Thymus (tissue), 11 donors: Measurements from ENCODE around the gene MAP3K4. TPM values are rescaled to one million over a fixed set of nuclear protein-coding genes. Genes with fewer than 3 reads are reported as not detected.

Experiments
- DNase-seq, 9 donors: peaks; one replicate each; pipeline ENCODE4 v3.0.0-alpha.2; 2013; ENCODE audit warnings: low spot score in 9 of 9, low read depth in 6 of 9, missing footprints in 1 of 9
- H3K27ac ChIP-seq, 2 donors: one replicate each; pipeline ENCODE4 v1.5.1; 2013; ENCODE audit warnings: control low read depth in 1 of 2, low read depth in 1 of 2, low read length in 1 of 2, mild to moderate bottlenecking in 1 of 2, moderate library complexity in 1 of 2
- H3K27me3 ChIP-seq, 2 donors: one replicate each; pipeline ENCODE4 v1.5.1; 2013; ENCODE audit warnings: low read length in 1 of 2; ENCODE audit not compliant: control insufficient read depth in 2 of 2, insufficient read depth in 1 of 2
- H3K36me3 ChIP-seq, 2 donors: one replicate each; pipeline ENCODE4 v1.5.1; 2013; ENCODE audit warnings: low read length in 1 of 2, mild to moderate bottlenecking in 1 of 2, moderate library complexity in 1 of 2; ENCODE audit not compliant: control insufficient read depth in 2 of 2, insufficient read depth in 2 of 2
- H3K4me1 ChIP-seq, 2 donors: one replicate each; pipeline ENCODE4 v1.5.1; 2013; ENCODE audit warnings: low read length in 2 of 2; ENCODE audit not compliant: control insufficient read depth in 2 of 2, insufficient read depth in 2 of 2
- H3K4me3 ChIP-seq, 2 donors: one replicate each; pipeline ENCODE4 v1.5.1; 2013; ENCODE audit warnings: low read length in 2 of 2, control low read depth in 1 of 2, mild to moderate bottlenecking in 1 of 2
- H3K9me3 ChIP-seq, 2 donors: one replicate each; pipeline ENCODE4 v1.5.1; 2013; ENCODE audit warnings: low read length in 1 of 2, mild to moderate bottlenecking in 1 of 2; ENCODE audit not compliant: control insufficient read depth in 2 of 2, insufficient read depth in 1 of 2
- WGBS: extraction: QIAGEN DNeasy Blood & Tissue Kit; methylation state at CpG from one replicate; pipeline ENCODE4 v1.1.7; 2013; 5-methylcytosine and 5-hydroxymethylcytosine counted together
- polyA plus RNA-seq: library from polyadenylated mRNA; stranded (reverse); fragments of 200-250 nt; gene quantifications from one replicate; pipeline ENCODE4 v1.2.3, GENCODE V29; 2013
- total RNA-seq: library from RNA; stranded (reverse); fragments of 120-200 nt; gene quantifications from one replicate; pipeline ENCODE4 v1.2.4, GENCODE V29; 2013
- donor health status: healthy.

Gene MAP3K4
- total and polyA plus RNA-seq, 2 donors = 25.1 to 26.7 TPM

- H3K36me3 ChIP-seq = no peaks in the 10 kb centered on the region
- H3K9me3 ChIP-seq = no peaks in the 10 kb centered on the region
- 73% methylated on average over 11 of the region's 11 CpGs for WGBS
- no peak overlapping the region for H3K4me3 ChIP-seq
- DNase-seq = no peak
- H3K27ac ChIP-seq = no peak overlapping the region
- no peaks in the 10 kb centered on the region for H3K4me1 ChIP-seq
- peaks cover 0 to 3% of the 10 kb centered on the region in 2 donors for H3K27me3 ChIP-seq
Measured at GRCh38 chr6:160952633-160953281, 38.8 kb upstream of the MAP3K4 start.

- WGBS = 89% methylated on average over 13 of the region's 13 CpGs
- no peak overlapping the region for H3K27ac ChIP-seq
- DNase-seq = no peak
Measured at GRCh38 chr6:160955508-160956295, 35.9 kb upstream of the MAP3K4 start.

GRCh38 chr6:160956300-160957035 lies 35.1 kb upstream of the MAP3K4 start:
- Histone ChIP-seq H3K36me3 (no peaks in the 10 kb centered on the region), H3K27ac (no peak overlapping the region), H3K27me3 (no peaks in the 10 kb centered on the region), H3K4me3 (no peak overlapping the region), H3K4me1 (no peaks in the 10 kb centered on the region), H3K9me3 (no peaks in the 10 kb centered on the region)
- DNase-seq = no peak
- WGBS = 87% methylated on average over 8 of the region's 8 CpGs

More at GRCh38 chr6:160955508-160956295, 35.9 kb upstream of the MAP3K4 start:
- Histone ChIP-seq H3K9me3 (no peaks in the 10 kb centered on the region), H3K4me3 (no peak overlapping the region), H3K36me3 (no peaks in the 10 kb centered on the region), H3K27me3 (peaks cover 0 to 3% of the 10 kb centered on the region in 2 donors), H3K4me1 (no peaks in the 10 kb centered on the region)

- no peaks in the 10 kb centered on the region for H3K36me3 ChIP-seq
- DNase-seq = no peak
- WGBS = 92% methylated on average over 7 of the region's 7 CpGs
- no peaks in the 10 kb centered on the region for H3K4me1 ChIP-seq
- H3K27ac ChIP-seq = no peak overlapping the region
- H3K27me3 ChIP-seq = no peaks in the 10 kb centered on the region
- H3K4me3 ChIP-seq = no peak overlapping the region
- H3K9me3 ChIP-seq = no peaks in the 10 kb centered on the region
Measured at GRCh38 chr6:160959726-160960435, 31.7 kb upstream of the MAP3K4 start.

GRCh38 chr6:160960839-160961238 lies 30.7 kb upstream of the MAP3K4 start:
- H3K4me1 ChIP-seq = no peaks in the 10 kb centered on the region
- no peak overlapping the region for H3K27ac ChIP-seq
- WGBS = 86% methylated on average over 3 of the region's 3 CpGs
- no peak overlapping the region for H3K4me3 ChIP-seq
- H3K9me3 ChIP-seq = no peaks in the 10 kb centered on the region
- no peaks in the 10 kb centered on the region for H3K36me3 ChIP-seq
- H3K27me3 ChIP-seq = no peaks in the 10 kb centered on the region
- DNase-seq = no peak

- Histone ChIP-seq H3K27me3 (no peaks in the 10 kb centered on the region), H3K9me3 (no peaks in the 10 kb centered on the region), H3K27ac (no peak overlapping the region), H3K36me3 (no peaks in the 10 kb centered on the region), H3K4me3 (no peak overlapping the region), H3K4me1 (no peaks in the 10 kb centered on the region)
- DNase-seq = no peak
- 92% methylated on average over 15 of the region's 15 CpGs for WGBS
Measured at GRCh38 chr6:160962835-160963623, 28.5 kb upstream of the MAP3K4 start.

- no peak for DNase-seq
- no peaks in the 10 kb centered on the region for H3K4me1 ChIP-seq
- no peaks in the 10 kb centered on the region for H3K36me3 ChIP-seq
Measured at GRCh38 chr6:160963651-160964050, 27.9 kb upstream of the MAP3K4 start.

GRCh38 chr6:160965893-160966292 lies 25.7 kb upstream of the MAP3K4 start:
- Histone ChIP-seq H3K27me3 (no peaks in the 10 kb centered on the region), H3K4me3 (no peak overlapping the region), H3K9me3 (no peaks in the 10 kb centered on the region), H3K27ac (no peak overlapping the region), H3K4me1 (no peaks in the 10 kb centered on the region), H3K36me3 (no peaks in the 10 kb centered on the region)
- no peak for DNase-seq
- 83% methylated on average over 5 of the region's 5 CpGs for WGBS

More at GRCh38 chr6:160963651-160964050, 27.9 kb upstream of the MAP3K4 start:
- H3K27me3 ChIP-seq = no peaks in the 10 kb centered on the region
- WGBS = 90% methylated on average over 8 of the region's 8 CpGs
- no peak overlapping the region for H3K27ac ChIP-seq
- H3K4me3 ChIP-seq = no peak overlapping the region
- H3K9me3 ChIP-seq = no peaks in the 10 kb centered on the region
